Measurements from ENCODE around the gene ADAM19. TPM values are rescaled to one million over a fixed set of nuclear protein-coding genes. Genes with fewer than 3 reads are reported as not detected.

Gene ADAM19
- total RNA-seq, result 1 to 10 TPM; 1.4 to 4.5 (median 3.1) TPM
- polyA plus RNA-seq, result under 1 TPM; 0.27 to 0.58 (median 0.39) TPM
- long read RNA-seq, donor 1, result 0 reads
- long read RNA-seq, donor 2, partial matches to known transcripts, result 0 of 1 reads
- long read RNA-seq, donor 2, other reads (novel, unspliced or antisense), result 1 of 1 reads

GRCh38 chr5:157575381-157576020 lies at the start of gene ADAM19:
TSS of gene ADAM19 (minus strand) at chr5:157575775. CDS start at chr5:157575696, 79 bp downstream.
- peak within 1 kb of the TSS; percentile 70 for H3K27ac ChIP-seq
- ATAC-seq (peak; percentile 67 to 79 (median 76)), DNase-seq (peak; percentile 56 to 75)
- H3K4me3 ChIP-seq, result peak within 1 kb of the TSS; percentile 87
- intact Hi-C loops (cut with DNase I), result loop anchor here in 1 of 2 donors (10.0 kb wide), 1 partner anchor 139 kb away; no protein-coding TSS in a partner anchor
- H3K27me3 ChIP-seq (ENCODE audit: insufficient read depth in 3 of 3, low read length in 2 of 3), result no peaks in the 10 kb centered on the region
- WGBS, 3 donors, result 0 to 2% (median 0%) methylated on average over 25 to 63 of the region's 63 CpGs
- TF ChIP-seq CTCF (IDR thresholded peaks at IDR 0.05), result peak; percentile 15
- H3K4me1 ChIP-seq, result peaks cover 29% of the 10 kb centered on the region
- no peaks in the 10 kb centered on the region for H3K36me3 ChIP-seq (ENCODE audit: insufficient read depth in 1 of 2, low read depth in 1 of 2)
- no peaks in the 10 kb centered on the region for H3K9me3 ChIP-seq

GRCh38 chr5:157624144-157624543 lies 48.6 kb upstream of the ADAM19 start:
- no peaks in the 10 kb centered on the region for H3K9me3 ChIP-seq
- WGBS, 3 donors, result 54 to 60% (median 58%) methylated on average over 2 of the region's 2 CpGs
- H3K27ac ChIP-seq, result no peak overlapping the region
- intact Hi-C loops (cut with DNase I), result no loop called here
- no peaks in the 10 kb centered on the region for H3K36me3 ChIP-seq (ENCODE audit: insufficient read depth in 1 of 2, low read depth in 1 of 2)
- DNase-seq (no peak), ATAC-seq (no peak)
- H3K27me3 ChIP-seq (ENCODE audit: insufficient read depth in 3 of 3, low read length in 2 of 3), result no peaks in the 10 kb centered on the region
- no peak for TF ChIP-seq CTCF (IDR thresholded peaks at IDR 0.05)
- no peak overlapping the region for H3K4me3 ChIP-seq
- no peaks in the 10 kb centered on the region for H3K4me1 ChIP-seq

GRCh38 chr5:157620776-157621175 lies 45.2 kb upstream of the ADAM19 start:
- Histone ChIP-seq H3K36me3 (ENCODE audit: insufficient read depth in 1 of 2, low read depth in 1 of 2) (no peaks in the 10 kb centered on the region), H3K27me3 (ENCODE audit: insufficient read depth in 3 of 3, low read length in 2 of 3) (no peaks in the 10 kb centered on the region), H3K4me1 (no peaks in the 10 kb centered on the region), H3K9me3 (no peaks in the 10 kb centered on the region), H3K4me3 (no peak overlapping the region), H3K27ac (no peak overlapping the region)
- no peak for ATAC-seq
- no peak for DNase-seq
- intact Hi-C loops (cut with DNase I), result no loop called here
- no peak for TF ChIP-seq CTCF (IDR thresholded peaks at IDR 0.05)

GRCh38 chr5:157618191-157618765 lies 42.7 kb upstream of the ADAM19 start:
- intact Hi-C loops (cut with DNase I), result no loop called here
- H3K27ac ChIP-seq, result no peak overlapping the region
- 94 to 98% (median 96%) methylated on average over 8 of the region's 8 CpGs for WGBS, 3 donors
- no peaks in the 10 kb centered on the region for H3K4me1 ChIP-seq
- no peak overlapping the region for H3K4me3 ChIP-seq
- ATAC-seq (no peak), DNase-seq (no peak)
- H3K27me3 ChIP-seq (ENCODE audit: insufficient read depth in 3 of 3, low read length in 2 of 3), result no peaks in the 10 kb centered on the region
- no peak for TF ChIP-seq CTCF (IDR thresholded peaks at IDR 0.05)
- no peaks in the 10 kb centered on the region for H3K36me3 ChIP-seq (ENCODE audit: insufficient read depth in 1 of 2, low read depth in 1 of 2)
- H3K9me3 ChIP-seq, result no peaks in the 10 kb centered on the region

Measured in psoas muscle (tissue), 8 donors.